HG02885 (cell line): ENCODE results near the gene CDKL5.
"Not testable (repeated sequence)": the region's sequence is repeated elsewhere in the genome, so short reads cannot be mapped to it uniquely, and the experiment has no call there.

Experiments
- ATAC-seq: cut with Tn5 transposase; IDR thresholded peaks from one replicate; pipeline ENCODE4 v1.9.1; 2021; ENCODE audit warnings: mild to moderate bottlenecking; ENCODE audit not compliant: unreplicated experiment, poor library complexity

The CDKL5 gene

DNA sequence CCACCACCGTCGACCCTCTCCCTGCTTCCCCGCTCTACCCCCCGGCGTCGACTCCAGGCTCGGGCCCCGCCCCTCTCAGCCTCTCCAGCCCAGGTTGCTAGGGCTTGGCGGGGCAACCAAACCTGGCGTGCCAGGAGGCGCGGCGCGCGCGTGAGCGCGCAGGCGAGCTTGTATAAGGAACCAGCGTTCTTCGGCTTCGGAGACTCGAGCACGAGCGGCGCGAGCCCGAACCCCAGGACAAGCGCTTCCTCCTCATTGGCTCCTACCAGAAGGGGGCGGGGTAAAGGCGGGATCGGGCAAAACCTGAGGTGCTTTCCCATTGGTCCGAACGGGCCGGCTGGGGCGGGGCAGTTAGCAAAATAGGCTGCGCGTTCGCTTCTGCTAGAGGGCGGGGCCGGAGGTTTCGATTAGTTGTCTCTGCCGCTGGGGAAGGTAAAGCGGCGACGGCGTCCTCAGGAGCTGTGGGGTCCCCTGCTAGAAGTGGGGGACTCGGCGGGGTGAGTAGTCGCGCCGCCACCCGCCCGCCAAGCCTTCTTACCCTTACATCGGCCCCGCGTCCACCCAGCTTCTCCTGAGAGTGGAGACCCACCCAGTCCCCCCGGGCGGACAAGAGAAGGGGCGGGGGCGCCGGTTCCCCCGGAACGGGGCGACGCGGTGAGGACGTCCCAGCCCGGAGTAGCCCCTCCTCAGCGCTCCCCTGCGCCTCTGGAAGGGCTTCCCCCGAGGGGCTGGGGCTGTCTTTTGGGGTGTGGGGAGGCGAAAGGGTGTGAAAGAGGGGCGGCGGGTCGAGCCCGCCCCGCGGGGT lies at the start of gene CDKL5:
TSS of gene CDKL5 (plus strand) at position 410 of the 805 bp plus-strand sequence. CDS start 81,489 bp downstream, outside the sequence.
- ATAC-seq, result peak; percentile 92

DNA sequence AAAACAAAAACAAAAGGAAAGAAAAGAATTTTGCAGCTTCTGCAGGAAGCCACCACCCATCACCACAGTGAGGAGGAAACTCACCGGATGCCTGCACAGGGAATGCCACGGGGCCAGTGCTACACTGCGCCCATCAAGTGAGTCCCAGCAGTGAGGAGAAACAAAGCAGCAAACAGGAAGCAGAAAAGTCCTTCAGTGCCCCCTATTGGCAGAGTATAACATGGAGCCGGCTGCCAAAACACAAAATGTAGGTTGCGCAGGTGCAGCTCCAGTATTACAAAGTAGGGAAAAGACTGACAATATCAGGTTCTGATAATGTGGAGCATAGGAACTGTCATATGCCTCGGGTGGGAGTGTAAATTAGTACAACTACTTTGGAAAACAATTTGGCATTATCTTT lies 47.6 kb upstream of the CDKL5 start:
- no peak for ATAC-seq

DNA sequence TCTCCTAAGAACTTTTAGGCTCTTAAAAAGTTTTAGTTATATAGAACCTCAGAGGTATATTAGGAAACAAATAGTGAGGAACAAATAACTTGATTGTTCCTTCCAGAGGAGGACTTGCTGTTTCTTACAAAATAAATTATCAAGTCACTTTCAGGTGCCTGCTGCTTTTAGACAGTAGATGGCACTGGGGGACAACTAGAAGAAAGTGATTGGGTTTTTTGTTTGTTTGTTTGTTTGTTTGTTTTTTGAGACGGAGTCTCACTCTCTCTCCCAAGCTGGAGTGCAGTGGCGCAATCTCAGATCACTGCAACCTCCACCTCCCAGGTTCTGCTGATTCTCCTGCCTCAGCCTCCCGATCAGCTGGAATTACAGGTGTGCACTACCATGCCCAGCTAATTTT lies 35.4 kb upstream of the CDKL5 start:
- no peak for ATAC-seq

DNA sequence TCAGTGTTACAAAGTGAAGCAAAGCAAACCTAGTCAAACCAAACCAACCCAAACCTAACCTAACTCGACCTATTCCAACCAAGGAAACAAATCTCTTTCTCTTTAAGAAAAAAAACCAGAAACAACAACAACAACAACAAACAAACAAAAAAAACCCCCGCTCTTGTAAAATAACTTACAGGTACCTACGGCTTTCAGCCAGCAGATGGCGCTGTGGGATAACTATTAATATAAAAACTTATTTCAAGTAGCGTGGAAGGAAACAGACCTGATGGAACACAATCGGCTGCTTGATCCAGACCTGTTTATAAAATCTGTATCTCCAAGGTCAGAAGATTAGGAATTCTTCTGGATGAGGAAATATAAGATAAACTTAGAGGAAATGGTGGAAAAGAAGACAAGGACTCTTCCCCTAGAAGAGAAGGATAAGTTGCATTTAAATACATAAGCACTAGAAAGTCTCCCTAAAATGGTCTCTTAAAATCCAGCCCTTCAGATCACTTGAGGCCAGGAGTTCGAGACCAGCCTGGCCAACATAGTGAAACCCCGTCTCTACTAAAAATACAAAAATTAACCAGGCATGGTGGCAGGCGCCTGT lies 34.4 kb upstream of the CDKL5 start:
- no peak for ATAC-seq

DNA sequence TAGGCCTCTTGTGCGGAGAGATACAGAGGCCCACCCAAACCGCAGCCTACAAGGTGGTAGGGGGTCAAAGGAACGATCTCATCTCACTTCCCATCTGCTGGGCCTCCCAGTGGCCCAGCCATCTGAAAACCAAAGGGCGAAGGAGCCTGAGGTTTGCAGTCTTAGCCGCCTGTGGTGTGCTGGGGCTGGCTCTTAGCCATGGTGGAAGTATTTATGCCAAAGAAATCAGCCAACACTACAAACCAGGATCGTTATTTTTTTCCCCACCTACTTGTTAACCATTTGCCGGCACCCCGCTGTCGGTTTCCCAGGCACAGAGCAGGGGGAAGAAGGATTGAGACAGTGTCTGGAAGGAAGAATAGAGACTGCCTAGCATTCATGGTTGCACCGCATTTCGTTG lies 30.9 kb upstream of the CDKL5 start:
- ATAC-seq, result no peak

DNA sequence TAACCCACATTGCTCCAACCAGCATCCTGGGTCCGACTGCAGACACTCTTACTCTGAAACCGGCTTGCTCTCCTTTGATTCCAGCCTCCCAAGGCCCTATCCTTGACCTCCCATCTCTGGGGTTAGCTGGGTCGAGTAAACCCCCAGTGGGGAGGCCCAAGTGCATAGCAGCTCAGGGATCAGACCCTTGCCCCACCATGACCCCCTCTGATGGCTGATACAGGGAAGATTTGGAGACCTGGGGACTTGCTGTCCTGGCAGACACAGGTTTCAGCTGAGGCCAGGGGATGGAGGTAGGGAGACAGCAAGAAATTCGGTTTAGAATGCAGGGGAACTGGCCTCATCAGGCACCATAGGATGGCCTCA lies 23.6 kb upstream of the CDKL5 start:
- ATAC-seq, result no peak

DNA sequence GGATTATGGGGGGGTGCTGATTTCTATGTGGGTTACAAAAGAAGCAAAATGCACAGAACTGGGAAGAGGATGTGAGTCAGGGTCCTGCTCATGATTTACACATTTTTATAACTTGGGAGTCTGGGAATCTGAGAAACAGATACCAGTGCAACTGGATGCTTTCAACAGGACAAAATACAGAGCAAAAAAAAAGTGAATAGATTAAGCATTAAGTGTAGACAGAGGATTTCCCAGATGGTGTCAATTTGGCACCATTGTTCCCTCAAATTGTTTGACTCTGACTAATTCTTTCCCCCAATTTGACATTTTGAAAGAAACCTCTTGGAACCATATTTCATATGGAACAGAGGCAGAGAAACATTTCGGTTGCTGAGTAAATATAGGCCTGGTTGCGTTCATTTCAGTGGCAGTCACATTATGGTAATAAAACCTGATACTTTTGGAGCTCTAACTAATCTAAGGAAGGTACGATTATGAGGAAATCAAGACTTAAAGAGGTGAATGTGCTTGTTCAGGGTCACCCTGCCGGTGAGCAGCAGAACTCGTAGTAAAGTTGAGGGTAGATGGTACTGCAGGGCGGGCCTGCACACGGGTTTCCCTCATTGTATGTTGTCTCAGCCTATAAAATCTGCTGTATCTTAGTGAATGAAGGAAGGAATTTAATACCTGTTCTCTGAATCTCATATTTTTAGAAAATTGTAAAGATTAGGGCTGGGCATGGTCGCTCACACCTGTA lies 18.7 kb upstream of the CDKL5 start:
- ATAC-seq, result no peak

DNA sequence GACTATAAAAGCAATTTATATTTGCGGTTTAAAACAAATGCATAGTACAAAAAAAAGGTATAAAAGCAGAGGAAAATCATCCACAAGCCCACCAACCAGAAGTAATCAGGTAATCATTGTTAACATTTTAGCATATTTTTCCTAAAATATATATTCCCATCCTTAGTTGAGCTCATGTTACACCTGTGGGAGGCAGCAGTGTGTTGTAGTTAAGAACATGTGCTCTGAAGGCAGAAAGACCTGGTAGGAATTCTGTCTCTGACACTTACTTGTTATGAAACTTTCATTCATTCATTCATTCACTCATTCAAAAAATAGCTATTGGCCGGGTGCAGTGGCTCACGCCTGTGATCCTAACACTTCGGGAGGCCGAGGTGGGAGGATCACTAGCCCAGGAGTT lies 15.4 kb upstream of the CDKL5 start:
- ATAC-seq, result no peak

DNA sequence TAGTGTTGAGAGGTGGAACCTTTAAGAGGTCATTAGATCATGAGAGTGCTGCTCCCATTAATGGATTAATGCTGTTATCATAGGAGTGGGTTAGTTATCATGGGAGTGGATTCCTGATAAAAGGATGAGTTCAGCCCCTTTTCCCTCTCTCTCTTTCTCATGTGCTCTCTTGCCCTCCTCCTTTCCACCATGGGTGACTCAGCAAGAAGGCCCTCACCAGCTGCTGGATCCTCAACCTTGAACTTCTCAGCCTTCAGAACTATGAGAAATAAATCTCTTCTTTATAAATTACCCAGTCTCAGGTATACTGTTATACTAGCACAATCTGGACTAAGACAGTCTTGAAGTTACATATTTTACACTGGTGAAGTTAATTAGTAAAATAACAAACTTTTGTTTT lies 10.0 kb upstream of the CDKL5 start:
- no peak for ATAC-seq

DNA sequence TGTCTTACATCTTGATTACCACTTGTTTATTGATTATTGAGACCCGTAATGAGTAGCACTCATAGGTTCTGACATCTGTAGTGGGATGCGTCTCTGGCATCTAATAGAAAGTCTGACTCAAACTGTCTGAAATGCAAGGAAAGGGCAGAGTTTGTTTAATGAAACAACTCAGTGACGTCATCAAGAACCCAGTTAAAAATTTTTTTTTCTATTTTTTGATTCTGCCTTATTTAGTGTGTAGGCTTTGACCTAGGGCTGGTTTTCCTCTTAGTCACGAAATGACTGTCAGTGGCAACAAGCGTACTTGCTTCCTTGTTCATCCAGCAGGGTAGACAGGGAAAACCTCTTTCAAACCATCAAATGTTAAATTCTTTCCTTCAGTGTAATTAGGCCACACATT lies 3.1 kb upstream of the CDKL5 start:
- ATAC-seq, result no peak

DNA sequence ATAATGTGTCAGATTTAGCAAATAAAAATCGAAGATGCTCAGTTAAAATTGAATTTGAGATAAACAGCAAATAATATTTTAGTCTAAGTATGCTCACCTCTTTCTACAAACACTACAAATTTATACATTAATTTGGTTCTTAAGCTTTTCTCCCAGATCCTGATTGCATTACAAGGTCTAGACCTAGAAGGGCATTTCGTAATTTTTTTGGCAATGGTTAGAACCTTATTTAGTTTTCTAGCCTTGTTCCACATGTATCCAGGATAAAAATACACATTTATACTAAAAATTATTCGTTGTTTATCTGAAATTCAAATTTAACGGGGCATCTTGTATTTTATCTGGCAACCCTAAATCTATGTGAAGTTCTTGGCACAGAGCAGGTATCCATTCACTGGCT lies 2.5 kb upstream of the CDKL5 start:
- no peak for ATAC-seq

DNA sequence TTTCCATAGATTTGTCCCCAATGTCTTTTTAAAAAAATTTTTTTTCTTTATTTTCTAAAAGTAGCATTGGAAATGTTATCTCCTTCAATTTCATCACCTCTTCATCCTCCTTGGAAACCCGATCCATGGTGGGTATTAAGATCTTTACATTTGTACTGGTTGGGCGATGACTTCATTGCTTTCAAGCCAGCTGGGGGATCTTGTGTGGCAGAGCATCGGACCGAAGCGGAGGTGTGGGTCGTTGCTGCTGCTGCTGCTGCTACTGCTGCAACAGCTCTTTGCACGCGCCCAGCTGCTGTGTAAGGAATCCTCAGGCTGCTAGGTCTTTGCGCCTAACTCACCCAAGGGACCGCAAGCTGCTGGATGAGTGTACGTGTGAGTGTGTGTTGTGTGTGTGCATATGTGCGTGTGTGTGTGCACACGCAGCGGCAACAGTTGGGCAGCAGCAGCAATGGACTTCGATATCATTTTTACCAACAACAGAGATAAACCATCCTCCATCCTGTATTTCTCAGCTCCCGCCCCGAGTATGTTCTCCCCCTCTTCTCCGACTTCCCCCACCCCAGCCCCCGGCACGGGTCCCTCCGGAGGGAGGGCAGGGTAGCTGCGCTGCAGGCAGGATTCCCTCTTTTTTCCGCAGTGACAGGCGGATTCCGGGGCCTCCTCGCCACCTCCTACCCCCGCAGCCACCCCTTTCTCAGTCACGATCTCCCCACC lies 768 bp upstream of the CDKL5 start:
- ATAC-seq, result peak; percentile 5

DNA sequence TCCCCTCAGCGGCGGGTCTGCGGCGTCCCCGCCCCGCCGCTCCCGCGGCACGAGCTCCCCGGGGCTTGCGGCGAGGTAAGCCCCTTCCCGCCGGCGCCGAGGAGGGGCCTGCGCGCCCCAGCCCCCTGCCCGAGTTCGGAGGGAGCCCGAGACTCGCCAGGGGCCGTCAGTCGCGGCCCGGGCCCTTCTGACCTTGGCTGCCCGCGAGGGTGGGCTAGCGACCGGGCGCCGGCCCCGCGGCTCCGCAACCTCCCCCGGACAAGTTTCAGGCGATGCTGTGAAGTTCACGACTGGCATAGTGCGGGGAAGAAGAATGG lies 554 bp downstream of the CDKL5 start:
- no peak for ATAC-seq

DNA sequence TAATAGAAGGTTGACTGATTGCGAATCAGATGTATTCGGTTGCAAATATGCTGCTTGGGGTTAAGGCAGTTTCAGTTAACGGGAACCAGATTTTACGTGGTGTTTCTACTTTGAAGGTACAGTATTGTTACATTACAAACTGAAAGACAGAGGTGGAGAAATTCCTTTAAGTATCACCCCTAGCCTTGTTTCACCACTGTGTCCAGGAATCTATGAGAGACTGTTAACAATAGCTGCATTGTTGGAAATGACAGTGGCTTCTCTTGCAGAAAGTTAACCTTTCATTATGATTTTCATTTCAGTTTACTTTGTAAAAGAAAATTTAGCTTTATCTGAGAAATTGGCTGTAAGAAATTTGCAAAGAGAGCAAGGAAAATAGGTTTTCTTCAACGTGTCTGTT lies 2.6 kb downstream of the CDKL5 start:
- ATAC-seq, result no peak

DNA sequence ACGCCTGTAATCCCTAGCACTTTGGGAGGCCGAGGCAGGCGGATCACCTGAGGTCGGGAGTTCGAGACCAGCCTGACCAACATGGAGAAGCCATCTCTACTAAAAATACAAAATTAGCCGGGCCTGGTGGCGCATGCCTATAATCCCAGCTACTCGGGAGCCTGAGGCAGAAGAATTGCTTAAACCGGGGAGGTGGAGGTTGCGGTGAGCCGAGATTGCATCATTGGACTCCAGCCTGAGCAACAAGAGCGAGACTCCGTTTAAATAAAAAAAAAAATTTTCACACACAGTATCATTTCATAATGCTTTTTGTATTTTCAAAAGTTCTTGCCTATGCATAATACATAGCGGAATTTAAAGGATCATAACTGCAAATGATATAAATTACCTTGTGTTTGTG lies 7.9 kb downstream of the CDKL5 start:
- ATAC-seq, result not testable (repeated sequence)

DNA sequence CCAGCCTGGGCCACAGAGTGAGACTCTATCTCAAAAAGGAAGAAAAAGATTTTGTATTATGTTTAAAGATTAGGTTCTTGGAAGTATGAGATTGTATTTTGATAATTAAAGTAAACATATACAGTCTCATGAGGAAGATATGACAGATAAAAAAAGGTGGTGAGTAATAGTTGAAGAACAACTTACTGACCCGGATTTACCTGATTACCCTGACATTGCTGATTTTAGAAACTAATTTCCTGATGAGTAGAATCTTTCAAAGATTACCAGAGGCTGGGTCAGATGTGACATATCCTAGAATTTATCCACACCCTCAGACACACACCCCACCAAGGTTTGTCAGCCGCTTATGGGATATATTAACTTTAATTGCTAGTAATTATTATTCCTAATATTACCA lies 9.5 kb downstream of the CDKL5 start:
- no peak for ATAC-seq

DNA sequence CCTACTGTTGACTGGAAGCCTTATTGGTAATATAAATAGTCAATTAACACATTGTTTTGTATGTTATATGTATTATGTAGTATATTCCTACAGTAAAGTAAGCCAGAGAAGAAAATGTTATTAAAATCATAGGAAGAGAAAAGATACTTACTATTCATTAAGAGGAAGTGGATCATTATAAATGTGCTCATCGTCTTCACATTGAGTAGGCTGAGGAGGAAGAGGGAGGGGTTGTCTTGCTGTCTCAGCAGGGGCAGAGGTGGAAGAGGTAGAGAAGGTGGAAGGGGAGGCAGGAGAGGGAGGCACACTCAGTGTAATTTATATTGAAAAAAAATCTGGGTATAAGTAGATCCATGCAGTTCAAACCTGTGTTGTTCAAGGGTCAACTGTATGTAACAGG lies 10.6 kb downstream of the CDKL5 start:
- ATAC-seq, result no peak

DNA sequence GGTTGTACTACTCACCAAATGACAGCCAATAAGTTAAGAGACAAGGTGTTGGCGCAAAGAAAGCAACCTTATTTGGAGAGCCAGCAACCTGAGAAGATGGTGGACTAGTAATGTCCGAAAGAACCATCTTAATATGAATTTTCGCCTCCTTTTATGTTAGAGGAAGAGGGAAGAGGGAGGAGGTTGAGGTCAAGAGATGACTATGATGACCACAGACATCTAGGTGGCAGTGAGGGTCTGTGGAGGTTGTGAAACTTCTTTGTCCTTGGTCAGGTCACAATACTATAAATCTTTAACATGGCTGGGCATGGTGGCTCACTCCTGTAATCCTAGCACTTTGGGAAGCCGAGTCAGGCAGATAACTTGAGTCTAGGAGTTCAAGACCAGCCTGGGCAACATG lies 15.4 kb downstream of the CDKL5 start:
- ATAC-seq, result no peak

DNA sequence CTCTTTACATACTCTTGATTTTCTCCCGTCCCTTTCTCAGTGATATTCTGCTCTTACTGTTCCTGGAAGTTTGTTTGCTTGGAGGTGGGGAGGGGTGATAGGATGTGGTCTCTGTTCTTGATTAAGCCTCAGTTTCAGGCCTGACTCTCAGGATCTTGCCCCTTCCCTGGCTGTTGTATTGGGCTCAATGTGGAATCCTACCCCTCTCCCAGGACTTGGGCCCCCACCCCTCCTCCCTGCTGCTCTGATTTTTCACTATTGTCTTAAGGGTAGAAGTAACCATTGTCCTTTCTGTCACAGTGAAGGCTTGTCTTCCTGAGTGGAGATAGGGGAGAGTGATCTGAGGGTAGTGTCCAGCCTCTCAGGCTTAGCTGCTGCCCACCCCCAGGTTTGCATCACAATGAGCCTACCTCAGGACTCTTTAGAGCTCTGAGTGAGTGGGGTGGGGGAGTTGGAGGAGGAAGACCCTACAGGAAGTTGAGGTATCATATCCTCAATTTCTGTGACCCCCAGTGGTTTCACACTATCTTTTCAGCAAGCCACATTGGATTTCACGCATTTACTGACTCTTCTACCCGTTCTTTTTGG lies 16.5 kb downstream of the CDKL5 start:
- ATAC-seq, result no peak

DNA sequence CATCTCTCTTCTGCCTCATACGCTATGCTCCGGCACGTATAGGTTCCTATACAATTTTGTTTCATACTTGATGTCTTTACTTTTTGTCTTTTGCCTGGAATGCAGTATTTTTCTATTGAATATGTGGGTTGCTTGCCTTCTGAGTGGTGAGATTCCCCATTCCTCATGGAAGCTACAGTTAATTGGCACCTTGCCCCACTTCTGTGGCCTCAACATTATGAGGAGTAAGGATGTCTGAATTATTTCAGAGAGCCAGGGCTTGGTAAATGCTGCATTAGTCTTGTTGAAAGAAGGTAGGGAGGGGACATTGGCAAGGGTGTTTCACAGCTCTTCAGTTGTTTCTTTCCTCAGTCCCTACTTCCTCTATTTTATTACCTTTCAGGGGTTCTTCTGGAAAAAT lies 23.0 kb downstream of the CDKL5 start:
- no peak for ATAC-seq

DNA sequence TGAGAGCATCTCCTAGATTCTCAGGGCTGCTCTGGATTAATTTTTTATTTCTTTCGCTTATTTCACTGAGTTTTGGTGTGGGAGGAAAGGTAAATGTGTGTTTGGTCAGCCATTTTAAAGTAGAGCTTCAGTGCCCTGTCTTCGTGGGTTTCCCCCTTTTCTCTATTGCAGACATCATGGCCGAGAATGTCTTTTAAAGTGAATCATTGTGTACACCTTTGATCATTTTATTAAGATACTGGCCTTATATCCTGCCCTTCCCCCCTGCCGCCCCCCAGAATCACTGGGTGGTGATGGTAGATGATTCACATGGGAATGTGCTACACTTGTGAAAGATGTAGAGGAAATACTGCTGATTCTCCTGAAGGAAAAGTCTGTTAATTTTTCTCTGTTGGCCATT lies 23.8 kb downstream of the CDKL5 start:
- no peak for ATAC-seq
